Measurements from ENCODE around the gene LAMP1.
A peak's percentile ranks its signal among the peaks of the same experiment; 100 is the strongest.
"Not testable (repeated sequence)": the region's sequence is repeated elsewhere in the genome, so short reads cannot be mapped to it uniquely, and the experiment has no call there.

LAMP1 gene, protein sequence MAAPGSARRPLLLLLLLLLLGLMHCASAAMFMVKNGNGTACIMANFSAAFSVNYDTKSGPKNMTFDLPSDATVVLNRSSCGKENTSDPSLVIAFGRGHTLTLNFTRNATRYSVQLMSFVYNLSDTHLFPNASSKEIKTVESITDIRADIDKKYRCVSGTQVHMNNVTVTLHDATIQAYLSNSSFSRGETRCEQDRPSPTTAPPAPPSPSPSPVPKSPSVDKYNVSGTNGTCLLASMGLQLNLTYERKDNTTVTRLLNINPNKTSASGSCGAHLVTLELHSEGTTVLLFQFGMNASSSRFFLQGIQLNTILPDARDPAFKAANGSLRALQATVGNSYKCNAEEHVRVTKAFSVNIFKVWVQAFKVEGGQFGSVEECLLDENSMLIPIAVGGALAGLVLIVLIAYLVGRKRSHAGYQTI

DNA sequence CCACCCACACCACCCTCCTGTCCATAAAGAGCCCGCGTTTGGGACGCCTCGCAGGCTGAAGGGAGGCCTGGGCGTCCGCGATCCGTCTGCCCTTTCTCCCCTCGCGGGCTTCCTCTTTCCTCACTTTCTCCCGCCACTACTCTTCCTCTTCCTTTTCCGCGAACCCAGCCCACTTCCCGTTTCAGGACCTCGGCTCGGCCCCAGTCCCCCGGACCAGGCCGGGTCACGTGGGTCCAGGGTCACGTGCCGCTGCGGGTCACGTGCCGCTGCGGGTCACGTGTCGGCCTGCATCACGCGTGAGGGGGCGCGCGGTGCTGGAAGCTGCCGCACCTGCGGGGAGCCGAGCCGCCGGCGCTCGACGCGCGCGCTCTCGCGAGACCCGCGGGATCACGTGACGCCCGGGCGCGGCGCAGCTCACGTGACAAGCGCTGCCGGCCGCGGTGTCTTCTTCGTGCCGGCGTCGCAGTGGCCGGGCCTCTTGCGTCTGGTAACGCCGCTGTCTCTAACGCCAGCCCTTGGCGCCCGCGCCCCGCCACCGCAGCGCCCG is at the start of gene LAMP1:
Gene LAMP1 (plus strand): TSS at position 417 of the 547 bp plus-strand sequence. CDS start 196 bp downstream, outside the sequence.
- peak; percentile 98 for DNase-seq (ENCODE audit: low read depth)

- DNase-seq (ENCODE audit: low read depth) = no peak
Observed at GRCh38 chr13:113252516-113253095, 44.4 kb upstream of the LAMP1 start.

DNA sequence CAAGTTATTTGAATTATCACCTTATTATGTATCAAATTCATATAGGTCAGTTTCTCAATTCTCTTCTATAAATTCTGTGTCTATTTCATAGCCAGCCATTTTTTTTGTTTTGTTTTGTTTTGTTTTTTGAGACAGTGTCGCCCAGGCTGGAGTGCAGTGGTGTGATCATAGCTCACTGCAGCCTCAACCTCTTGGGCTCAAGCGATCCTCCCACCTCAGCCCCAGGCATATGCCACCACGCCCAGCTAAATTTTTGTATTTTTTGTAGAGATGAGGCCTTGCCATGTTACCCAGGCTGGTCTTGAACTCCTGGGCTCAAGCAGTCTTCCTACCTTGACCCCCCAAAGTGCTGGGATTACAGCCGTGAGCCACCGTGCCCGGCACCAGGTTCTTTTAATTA is 39.1 kb upstream of the LAMP1 start:
- DNase-seq (ENCODE audit: low read depth) = not testable (repeated sequence)

- DNase-seq (ENCODE audit: low read depth) = no peak
Observed at GRCh38 chr13:113258321-113259054, 38.6 kb upstream of the LAMP1 start.

- no peak for DNase-seq (ENCODE audit: low read depth)
Observed at GRCh38 chr13:113260996-113261395, 36.0 kb upstream of the LAMP1 start.

- not testable (repeated sequence) for DNase-seq (ENCODE audit: low read depth)
Observed at GRCh38 chr13:113263016-113263415, 34.0 kb upstream of the LAMP1 start.

DNA sequence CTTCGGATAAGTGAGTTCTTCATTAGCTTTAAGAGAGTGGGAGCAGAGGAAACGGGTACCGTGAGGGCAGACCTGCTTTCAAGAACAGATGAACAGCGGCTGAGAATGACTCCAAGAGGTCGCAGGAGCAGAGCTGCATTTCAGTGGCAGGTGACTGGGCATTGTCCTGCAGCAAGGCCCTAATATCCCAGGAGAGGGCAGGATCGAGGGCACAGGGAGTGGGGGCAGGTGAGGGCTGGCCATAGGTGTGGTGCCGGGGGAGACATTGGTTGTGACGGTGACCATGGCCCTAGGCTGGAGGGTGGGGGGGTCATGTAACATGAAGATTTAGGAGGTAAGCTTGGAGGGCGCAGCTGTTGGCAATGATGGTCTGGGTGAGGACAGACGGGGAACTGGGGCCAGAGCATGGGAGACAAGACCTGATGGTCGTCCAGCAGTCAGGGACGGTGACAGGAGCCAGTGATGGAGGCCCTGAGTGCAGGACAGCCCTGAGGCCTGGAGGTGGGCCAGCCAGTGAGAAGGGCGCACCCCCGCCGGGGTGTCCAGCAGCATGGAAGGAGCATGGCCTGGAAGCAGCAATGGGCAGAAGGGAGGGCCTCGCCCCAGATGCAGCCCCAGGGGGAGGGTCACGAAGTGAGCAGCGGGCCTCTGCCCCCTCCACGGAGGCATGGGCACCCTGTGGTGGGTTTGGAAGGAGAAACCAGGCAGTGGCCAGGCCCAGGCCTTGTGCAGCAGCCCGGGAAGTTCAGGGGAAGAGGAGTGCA is 29.2 kb upstream of the LAMP1 start:
- no peak for DNase-seq (ENCODE audit: low read depth)

- DNase-seq (ENCODE audit: low read depth) = no peak
Observed at GRCh38 chr13:113272031-113272430, 25.0 kb upstream of the LAMP1 start.

GRCh38 chr13:113272701-113273181 is 24.3 kb upstream of the LAMP1 start:
- no peak for DNase-seq (ENCODE audit: low read depth)

DNA sequence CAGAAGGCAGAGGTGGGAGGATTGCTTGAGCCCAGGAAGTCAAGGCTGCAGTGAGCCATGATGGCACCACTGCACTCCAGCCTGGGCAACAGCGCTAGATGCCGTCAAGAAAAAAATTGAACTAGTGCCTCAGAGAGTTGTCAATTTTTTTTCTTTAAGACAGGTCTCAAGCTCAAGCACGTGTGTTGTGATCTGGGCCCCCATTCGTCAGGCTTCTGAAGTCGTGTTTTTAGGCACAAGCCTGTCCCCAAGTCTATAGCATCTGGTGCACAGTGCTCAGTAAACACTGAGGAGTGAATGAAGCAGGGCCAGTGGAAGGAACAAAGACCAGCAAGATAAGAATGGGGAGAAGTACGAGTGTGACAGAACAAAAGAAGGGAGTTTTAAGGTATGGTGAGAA is 23.7 kb upstream of the LAMP1 start:
- DNase-seq (ENCODE audit: low read depth) = no peak

GRCh38 chr13:113273851-113274590 is 23.0 kb upstream of the LAMP1 start:
- no peak for DNase-seq (ENCODE audit: low read depth)

- DNase-seq (ENCODE audit: low read depth) = no peak
Observed at GRCh38 chr13:113274721-113275120, 22.3 kb upstream of the LAMP1 start.

GRCh38 chr13:113275387-113275786 is 21.7 kb upstream of the LAMP1 start:
- peak; percentile 30 for DNase-seq (ENCODE audit: low read depth)

GRCh38 chr13:113280126-113280525 is 16.9 kb upstream of the LAMP1 start:
- DNase-seq (ENCODE audit: low read depth) = no peak

- no peak for DNase-seq (ENCODE audit: low read depth)
Observed at GRCh38 chr13:113283904-113284303, 13.1 kb upstream of the LAMP1 start.

- DNase-seq (ENCODE audit: low read depth) = no peak
Observed at GRCh38 chr13:113288880-113289279, 8.2 kb upstream of the LAMP1 start.

DNA sequence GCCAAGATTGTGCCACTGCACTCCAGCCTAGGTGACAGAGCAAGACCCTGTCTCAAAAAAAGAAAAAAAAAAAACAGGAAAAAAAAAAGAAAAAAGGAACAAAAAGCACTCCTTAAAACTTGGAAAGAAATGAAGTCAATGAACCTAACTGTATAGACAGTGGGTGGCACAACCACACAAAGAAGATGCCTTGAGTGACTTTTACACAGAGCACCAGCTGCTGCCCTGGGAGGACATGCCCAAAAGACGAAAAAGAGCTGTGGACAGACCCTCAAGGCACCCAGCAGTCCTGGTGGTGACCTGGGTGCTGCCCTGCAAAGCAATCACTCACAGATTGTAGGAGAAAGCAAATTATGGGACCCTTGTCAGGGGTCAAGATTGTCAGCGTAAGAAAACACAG is 5.9 kb upstream of the LAMP1 start:
- DNase-seq (ENCODE audit: low read depth) = no peak

GRCh38 chr13:113292021-113292862 is 4.8 kb upstream of the LAMP1 start:
- DNase-seq (ENCODE audit: low read depth) = no peak

DNA sequence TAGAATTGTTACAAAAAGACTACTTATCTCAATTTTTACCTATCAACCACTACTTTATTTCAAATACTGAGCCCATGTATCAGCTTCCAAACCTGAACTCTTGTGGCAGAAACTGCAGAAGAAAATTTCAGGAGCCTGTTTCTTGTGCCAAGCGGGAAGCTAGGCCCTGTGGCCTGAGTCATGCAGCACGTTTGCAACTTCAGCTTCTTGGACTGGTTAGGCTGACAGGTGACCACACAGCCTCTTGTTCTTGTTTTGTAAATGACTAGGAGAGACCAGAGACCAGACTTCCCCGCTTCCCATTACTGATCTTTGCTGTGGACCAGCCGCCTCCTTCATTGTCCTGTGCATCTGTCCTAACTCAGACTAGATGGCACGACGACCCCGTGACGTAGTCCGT is 3.4 kb upstream of the LAMP1 start:
- DNase-seq (ENCODE audit: low read depth) = no peak

- DNase-seq (ENCODE audit: low read depth) = no peak
Observed at GRCh38 chr13:113295776-113296175, 1.3 kb upstream of the LAMP1 start.

All from stimulated activated CD4-positive, alpha-beta T cell treated with anti-CD3 and anti-CD28 coated beads, Interleukin-2, amount 100 ng/mL, for 4 hours (primary cell).